Measurements from ENCODE around the gene TTLL1.

GRCh38 chr22:42993651-42994275 lies 95.4 kb downstream of the TTLL1 start:
- TF ChIP-seq CTCF (IDR thresholded peaks at IDR 0.05): no peak
- TF ChIP-seq POLR2A (IDR thresholded peaks at IDR 0.05): no peak
